Type B pancreatic cell (in vitro differentiated cells): ENCODE measurements around the gene POLE. TPM values are rescaled to one million over a fixed set of nuclear protein-coding genes. Genes with fewer than 3 reads are reported as not detected.

Experiments
- DNase-seq: peaks from one replicate; pipeline ENCODE4 v3.0.0; 2021; ENCODE audit warnings: mixed read lengths; ENCODE audit not compliant: unreplicated experiment; ENCODE audit errors: extremely low spot score
- H3K27ac Mint-ChIP-seq: 2 replicates; pipeline ENCODE4 v1.8.0; 2021; ENCODE audit warnings: mild to moderate bottlenecking, mixed read lengths
- H3K27me3 Mint-ChIP-seq: 2 replicates; pipeline ENCODE4 v1.8.0; 2021; ENCODE audit warnings: mixed read lengths
- H3K36me3 Mint-ChIP-seq: 2 replicates; pipeline ENCODE4 v1.8.0; 2021; ENCODE audit warnings: mixed read lengths
- H3K4me1 Mint-ChIP-seq: one replicate; pipeline ENCODE4 v1.8.0; 2021; ENCODE audit warnings: mixed read lengths; ENCODE audit not compliant: unreplicated experiment
- H3K4me3 Mint-ChIP-seq: 2 replicates; pipeline ENCODE4 v1.8.0; 2021; ENCODE audit warnings: mild to moderate bottlenecking, mixed read lengths
- H3K9me3 Mint-ChIP-seq: 2 replicates; pipeline ENCODE4 v1.8.0; 2021; ENCODE audit warnings: mixed read lengths
- CTCF ChIP-seq: fragments of 200-600 bp; sonication (generic); conservative IDR thresholded peaks from 2 replicates; pipeline ENCODE4 v1.5.0; 2021; ENCODE audit warnings: antibody characterized with exemption, mild to moderate bottlenecking
- total RNA-seq: library from RNA; stranded (reverse); gene quantifications from 2 replicates; pipeline ENCODE4 v1.2.1, GENCODE V29; 2021; ENCODE audit warnings: low replicate concordance

The POLE gene
- total RNA-seq, 1 donor from 2014 or later = 113 TPM

DNA sequence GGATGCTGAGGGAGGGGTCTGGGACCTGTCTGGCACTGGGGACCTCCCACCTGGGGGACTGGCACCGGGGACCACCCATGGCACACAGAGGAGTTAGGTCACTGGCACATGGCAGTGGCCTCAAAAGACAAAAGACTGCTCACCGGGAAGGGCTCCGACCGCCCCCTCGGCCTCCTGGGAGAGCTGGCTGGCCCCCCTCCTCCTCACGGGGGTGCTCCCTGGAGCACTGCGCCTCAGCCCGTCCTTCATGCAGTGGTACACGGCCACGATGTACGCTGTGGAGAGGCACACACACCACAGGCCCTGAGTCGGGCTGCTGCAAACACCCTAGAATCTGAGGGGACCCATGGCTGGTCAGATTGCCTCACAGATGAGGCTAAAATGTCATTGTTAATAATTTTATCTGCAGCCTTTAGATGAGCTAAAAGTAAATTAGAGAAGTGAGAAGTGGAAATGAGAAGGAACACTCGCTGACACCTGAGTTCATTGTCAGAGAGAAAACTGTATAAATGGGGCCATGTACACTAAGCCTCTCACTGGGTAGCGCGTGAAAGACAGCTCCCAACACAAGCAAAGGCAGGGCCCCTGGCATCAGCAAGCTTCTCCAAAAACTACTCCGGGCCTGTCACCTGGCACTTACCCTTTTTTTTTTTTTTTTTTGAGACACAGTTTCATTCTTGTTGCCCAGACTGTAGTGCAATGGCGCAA lies 54.5 kb downstream of the POLE start:
- H3K27me3 Mint-ChIP-seq = no peaks in the 10 kb centered on the region
- no peaks in the 10 kb centered on the region for H3K9me3 Mint-ChIP-seq
- no peak overlapping the region for H3K4me3 Mint-ChIP-seq
- TF ChIP-seq CTCF = no peak
- DNase-seq = no peak
- H3K36me3 Mint-ChIP-seq = peaks cover 43% of the 10 kb centered on the region
- no peak overlapping the region for H3K27ac Mint-ChIP-seq
- H3K4me1 Mint-ChIP-seq = no peaks in the 10 kb centered on the region

- H3K4me3 Mint-ChIP-seq = no peak overlapping the region
- TF ChIP-seq CTCF = no peak
- no peaks in the 10 kb centered on the region for H3K4me1 Mint-ChIP-seq
- H3K27ac Mint-ChIP-seq = no peak overlapping the region
- peaks cover 38% of the 10 kb centered on the region for H3K36me3 Mint-ChIP-seq
- no peak for DNase-seq
- H3K9me3 Mint-ChIP-seq = no peaks in the 10 kb centered on the region
- H3K27me3 Mint-ChIP-seq = no peaks in the 10 kb centered on the region
These were observed 55.5 kb downstream of the POLE start for GRCh38 chr12:132631666-132632065.

- no peak for DNase-seq
These were observed 56.5 kb downstream of the POLE start for GRCh38 chr12:132630672-132631071.

GRCh38 chr12:132629330-132629729 lies 57.8 kb downstream of the POLE start:
- no peaks in the 10 kb centered on the region for H3K4me1 Mint-ChIP-seq
- H3K36me3 Mint-ChIP-seq = peaks cover 37% of the 10 kb centered on the region
- DNase-seq = no peak
- TF ChIP-seq CTCF = no peak
- no peaks in the 10 kb centered on the region for H3K9me3 Mint-ChIP-seq
- H3K27me3 Mint-ChIP-seq = no peaks in the 10 kb centered on the region
- no peak overlapping the region for H3K4me3 Mint-ChIP-seq
- H3K27ac Mint-ChIP-seq = no peak overlapping the region

More at GRCh38 chr12:132630672-132631071, 56.5 kb downstream of the POLE start:
- H3K27me3 Mint-ChIP-seq = no peaks in the 10 kb centered on the region
- no peak overlapping the region for H3K4me3 Mint-ChIP-seq
- H3K4me1 Mint-ChIP-seq = no peaks in the 10 kb centered on the region
- no peak overlapping the region for H3K27ac Mint-ChIP-seq
- no peaks in the 10 kb centered on the region for H3K9me3 Mint-ChIP-seq
- TF ChIP-seq CTCF = no peak
- H3K36me3 Mint-ChIP-seq = peaks cover 38% of the 10 kb centered on the region

- Mint-ChIP-seq H3K4me1 (peaks cover 16% of the 10 kb centered on the region), H3K36me3 (peaks cover 26% of the 10 kb centered on the region), H3K4me3 (no peak overlapping the region), H3K27ac (no peak overlapping the region), H3K9me3 (no peaks in the 10 kb centered on the region), H3K27me3 (peaks cover 4% of the 10 kb centered on the region)
- no peak for TF ChIP-seq CTCF
- DNase-seq = no peak
These were observed 61.3 kb downstream of the POLE start for GRCh38 chr12:132625731-132626430.
